HepG2 (cell line): ENCODE results near the gene USH2A. TPM values are rescaled to one million over a fixed set of nuclear protein-coding genes. Genes with fewer than 3 reads are reported as not detected.

ENCODE experiments used
- ATAC-seq: fragments of 200-7000 bp; cut with Tn5 transposase; 3 replicates; pipeline ENCODE4 v1.9.1; 2020; ENCODE audit warnings: mild to moderate bottlenecking, moderate library complexity
- BruUV-seq: library from RNA; stranded (reverse); fragments of 400-500 nt; replicated peaks from 2 replicates; lab custom pipeline; 2021; lab: Mats Ljungman, UMichigan
- CTCF ChIA-PET: fragments of 300-600 bp; formaldehyde crosslinking; extraction: SDS; loops from one replicate; lab custom pipeline; 2021; ENCODE audit warnings: low total read pairs, inconsistent platforms, low intra/inter-chr PET ratio; lab: Yijun Ruan, JAX
- POLR2A ChIA-PET: fragments of 350-600 bp; sonication (Branson Sonifier 250); formaldehyde crosslinking; loops from one replicate; lab custom pipeline; 2020; ENCODE audit warnings: antibody characterized with exemption, inconsistent platforms; lab: Yijun Ruan, JAX
- DNase-seq: peaks from one replicate; pipeline ENCODE4 v3.0.0-alpha.2; 2015; ENCODE audit warnings: low spot score
- FAIRE-seq: peaks from 3 replicates; lab custom pipeline; 2011; peaks lifted over from hg19 to GRCh38; lab: Jason Lieb, UNC
- H2AFZ ChIP-seq: one replicate; pipeline ENCODE4 v1.6.1; 2011; ENCODE audit warnings: low read length, inconsistent platforms
- H3K27ac ChIP-seq: fragments of 300-600 bp; 3 replicates; pipeline ENCODE4 v1.8.0; 2011; ENCODE audit warnings: mixed run types, mild to moderate bottlenecking, mixed read lengths, low read length, inconsistent platforms; ENCODE audit not compliant: insufficient read depth; ENCODE audit errors: extremely low read length
- H3K27me3 ChIP-seq, 2 experiments: fragments of 200-600 bp in 1 of 2; 2 replicates in 1 of 2; 3 replicates in 1 of 2; pipeline versions ENCODE4 v1.6.0 to v1.8.0; 2011; ENCODE audit warnings: low read length in 2 of 2, mild to moderate bottlenecking in 2 of 2, moderate library complexity in 2 of 2, inconsistent platforms in 1 of 2; ENCODE audit not compliant: insufficient read depth in 2 of 2, control insufficient read depth in 1 of 2
- H3K36me3 ChIP-seq, 2 experiments: fragments of 200-600 bp in 1 of 2; replicated peaks in 1 of 2; 2 replicates in 1 of 2; 3 replicates in 1 of 2; pipeline versions ENCODE4 v1.5.1 to v1.8.0; 2011; ENCODE audit warnings: low read length in 2 of 2, inconsistent platforms in 1 of 2; ENCODE audit not compliant: insufficient read depth in 2 of 2, control insufficient read depth in 1 of 2
- H3K4me1 ChIP-seq: 2 replicates; pipeline ENCODE4 v1.5.1; 2012; ENCODE audit warnings: low read length, inconsistent platforms; ENCODE audit not compliant: insufficient read depth
- H3K4me2 ChIP-seq: 2 replicates; pipeline ENCODE4 v1.6.0; 2011; ENCODE audit warnings: low read depth, low read length, inconsistent platforms
- H3K4me3 ChIP-seq, 3 experiments: fragments of 200-600 bp in 1 of 3; sonication (generic), shearing (Covaris generic) in 1 of 3; replicated peaks in 1 of 3; 2 replicates each; pipeline ENCODE4 v1.5.1; 2011 to 2016; ENCODE audit warnings: low read length in 3 of 3, inconsistent platforms in 2 of 3, low read depth in 2 of 3, mild to moderate bottlenecking in 2 of 3, control low read depth in 1 of 3, mixed read lengths in 1 of 3; ENCODE audit not compliant: insufficient read depth in 1 of 3
- H3K79me2 ChIP-seq: one replicate; pipeline ENCODE4 v1.6.1; 2011; ENCODE audit warnings: low read length, inconsistent platforms; ENCODE audit not compliant: insufficient read depth
- H3K9ac ChIP-seq: 2 replicates; pipeline ENCODE4 v1.6.0; 2011; ENCODE audit warnings: mild to moderate bottlenecking, low read depth, low read length, inconsistent platforms; ENCODE audit not compliant: insufficient read depth
- H3K9me3 ChIP-seq: 2 replicates; pipeline ENCODE4 v1.5.1; 2012; ENCODE audit warnings: mild to moderate bottlenecking, low read length
- H4K20me1 ChIP-seq: 2 replicates; pipeline ENCODE4 v1.6.0; 2011; ENCODE audit warnings: inconsistent platforms, mild to moderate bottlenecking, low read length, moderate library complexity; ENCODE audit not compliant: insufficient read depth
- ARNT ChIP-seq: fragments of 450-650 bp; IDR thresholded peaks from 2 replicates; pipeline ENCODE4 v1.6.1; 2017
- ATF7-NPFF ChIP-seq: sonication (generic); formaldehyde crosslinking; IDR thresholded peaks from 2 replicates; pipeline ENCODE4 v1.8.1; 2023; ENCODE audit warnings: mild to moderate bottlenecking, low read depth, missing genetic modification reagents, moderate library complexity
- ISX ChIP-seq: sonication (generic); formaldehyde crosslinking; conservative IDR thresholded peaks from 2 replicates; pipeline ENCODE4 v1.5.0; 2020; ENCODE audit warnings: missing genetic modification reagents
- MAFK ChIP-seq, 2 experiments: IDR thresholded peaks in 1 of 2; conservative IDR thresholded peaks in 1 of 2; 2 replicates each; pipeline ENCODE4 v1.6.1; 2011; ENCODE audit warnings: improper control_type of control experiment in 2 of 2, low read length in 2 of 2
- POLR2G ChIP-seq: fragments of 200-400 bp; formaldehyde crosslinking; IDR thresholded peaks from 2 replicates; pipeline ENCODE4 v1.6.1; 2018; ENCODE audit warnings: mild to moderate bottlenecking, low read depth, low read length, moderate library complexity
- SRSF1 ChIP-seq: fragments of 200-400 bp; formaldehyde crosslinking; optimal IDR thresholded peaks from 2 replicates; pipeline ENCODE3; 2017; ENCODE audit warnings: mild to moderate bottlenecking, low read depth, low read length, moderate library complexity
- ZNF251 ChIP-seq: sonication (generic); formaldehyde crosslinking; IDR thresholded peaks from 2 replicates; pipeline ENCODE4 v1.9.0; 2021; ENCODE audit warnings: mild to moderate bottlenecking, missing genetic modification reagents
- ZNF672 ChIP-seq: sonication (generic); formaldehyde crosslinking; IDR thresholded peaks from 2 replicates; pipeline ENCODE4 v1.8.1; 2022; ENCODE audit warnings: missing genetic modification reagents
- ZSCAN29 ChIP-seq: sonication (generic); formaldehyde crosslinking; conservative IDR thresholded peaks from 2 replicates; pipeline ENCODE4 v1.4.0; 2020; ENCODE audit warnings: mild to moderate bottlenecking, missing genetic modification reagents
- WGBS: methylation state at CpG from one replicate; pipeline ENCODE4 v1.1.6; 2017; ENCODE audit warnings: low lambda C conversion rate; 5-methylcytosine and 5-hydroxymethylcytosine counted together
- in situ Hi-C: cut with HindIII; loops from 2 replicates; pipeline ENCODE4 v1.10.0; 2017; ENCODE audit warnings: low pct_unique_long_range_greater_than_20kb; ENCODE audit not compliant: extremely low pct_ligation_motif_present
- intact Hi-C: fragments of 100-400 bp; cut with micrococcal nuclease; formaldehyde crosslinking; loops from one replicate; pipeline ENCODE4 v1.10.0; 2022; ENCODE audit not compliant: unreplicated experiment
- polyA plus RNA-seq, 8 experiments: library from polyadenylated mRNA; depleted of rRNA in 3 of 8; stranded (reverse) in 7 of 8; unstranded in 1 of 8; fragments of >200 nt; fragmentation: Illumina TruSeq in 4 of 8; extraction: Trizol in 4 of 8; gene quantifications; 2 replicates each; pipeline versions ENCODE4 v1.2.1 to v1.2.3, GENCODE V29; 2011 to 2016; ENCODE audit warnings: low read depth in 4 of 8, missing spikeins in 1 of 8, mixed read lengths in 1 of 8; ENCODE audit not compliant: insufficient read depth in 1 of 8
- total RNA-seq, 5 experiments: library from RNA; depleted of rRNA; stranded (reverse); fragments of >200 nt; fragmentation: Illumina TruSeq; extraction: Trizol; gene quantifications; 2 replicates each; pipeline ENCODE4 v1.2.3, GENCODE V29; 2016; ENCODE audit warnings: low read depth in 1 of 5
- TF ChIP-seq, protein P1 (sequence below): sonication (generic); formaldehyde crosslinking; IDR thresholded peaks from 2 replicates; pipeline ENCODE4 v1.4.0; 2020; ENCODE audit warnings: mild to moderate bottlenecking, missing genetic modification reagents
- TF ChIP-seq, protein P2 (sequence below): IDR thresholded peaks from 2 replicates; pipeline ENCODE4 v1.6.1; 2012; ENCODE audit warnings: inconsistent platforms
- TF ChIP-seq, protein P3 (sequence below): sonication (generic); formaldehyde crosslinking; IDR thresholded peaks from 2 replicates; pipeline ENCODE4 v1.4.0; 2020; ENCODE audit warnings: missing genetic modification reagents, mild to moderate bottlenecking, borderline replicate concordance

The USH2A gene
- total and polyA plus RNA-seq, 2 of the 13 experiments (the other 11 are each of a cell fraction or from before 2014, with no cell fraction given): 0.02 TPM; not detected in 1

DNA sequence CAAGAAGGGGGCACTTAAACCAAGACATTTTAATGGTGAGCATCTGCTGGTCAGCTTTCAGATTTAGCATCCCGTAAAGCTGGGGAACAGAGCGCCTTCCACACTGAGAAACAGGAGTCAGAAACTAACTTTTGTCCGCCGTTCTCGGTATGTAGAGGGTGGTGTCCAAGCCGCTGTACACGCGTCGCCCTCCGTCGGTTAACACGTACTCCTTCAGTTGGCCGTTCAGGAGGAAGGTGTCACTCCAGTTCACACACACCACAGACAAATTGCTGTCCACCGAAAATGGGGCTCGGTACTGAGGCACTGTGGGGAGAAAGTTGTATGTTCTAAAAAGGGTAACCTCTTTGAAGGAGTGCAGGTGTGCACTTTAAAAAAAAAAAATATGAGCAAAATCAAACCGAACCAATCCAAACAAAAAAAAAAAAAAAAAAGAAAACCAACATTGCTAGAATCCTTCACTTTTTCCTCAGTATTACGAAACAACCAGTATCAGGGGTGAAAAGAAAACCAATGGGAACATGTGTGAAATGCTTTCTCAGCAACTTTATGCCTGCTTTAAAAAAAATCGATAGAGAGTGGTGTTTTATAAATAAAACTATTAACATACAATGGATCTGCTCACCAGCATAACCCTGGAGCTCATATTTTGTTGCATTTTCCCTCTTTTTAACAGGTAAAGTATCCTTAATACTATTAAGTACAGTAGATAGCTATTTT is 782.7 kb downstream of the USH2A start:
- CTCF ChIA-PET: no interaction called here
- ATAC-seq (no peak), FAIRE-seq (no peak), DNase-seq (no peak)
- intact Hi-C loops (no loop called here), in situ Hi-C loops (no loop called here)
- no peak overlapping the region for H3K4me3 ChIP-seq
- H2AFZ ChIP-seq: no peak overlapping the region
- H3K79me2 ChIP-seq: no peaks in the 10 kb centered on the region
- no peaks in the 10 kb centered on the region for H3K9me3 ChIP-seq
- peaks cover 39% of the 10 kb centered on the region for H3K4me1 ChIP-seq
- H3K27ac ChIP-seq: no peak overlapping the region
- no peaks in the 10 kb centered on the region for H3K36me3 ChIP-seq
- H3K27me3 ChIP-seq: no peaks in the 10 kb centered on the region
- BruUV-seq: no TSS peak
- POLR2A ChIA-PET: no interaction called here
- TF ChIP-seq MAFK (conservative IDR thresholded peaks at IDR 0.05 in 1 of 2, IDR thresholded peaks at IDR 0.05 in 1 of 2; ENCODE audit: low read length in 2 of 2) (peak; percentile 34 to 56; a peak in 1 of 4 replicates), ZNF672 (CRISPR knock-in tag) (no peak)
- H3K4me2 ChIP-seq: no peak overlapping the region
- no peak overlapping the region for H3K9ac ChIP-seq
- H4K20me1 ChIP-seq: no peaks in the 10 kb centered on the region
- 75% methylated on average over 18 of the region's 18 CpGs for WGBS

DNA sequence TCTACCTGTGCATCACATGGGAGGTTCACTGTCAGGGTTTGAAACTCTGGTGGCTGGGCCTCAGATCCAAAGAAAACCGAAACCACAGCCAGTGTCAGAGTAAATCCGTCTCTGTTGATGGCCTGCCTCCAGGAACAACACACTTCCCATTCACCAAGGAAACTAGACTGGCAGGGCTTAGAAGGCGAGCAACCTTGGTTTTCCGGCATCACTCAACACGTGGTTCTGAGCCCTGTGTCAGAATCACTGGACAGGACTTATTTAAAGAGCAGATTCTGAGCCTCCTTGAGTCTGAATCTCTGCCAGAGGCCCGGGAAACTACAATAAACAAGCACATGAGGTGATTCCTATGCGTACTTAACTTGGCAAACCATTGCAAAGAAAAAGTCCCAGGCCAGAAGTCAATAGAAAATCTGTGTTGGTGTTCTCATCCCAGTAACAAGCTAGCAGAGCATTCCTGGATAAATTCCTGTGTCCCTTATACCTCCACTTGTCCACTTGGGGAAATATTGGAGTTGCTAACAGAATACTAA is 786.1 kb downstream of the USH2A start:
- no peaks in the 10 kb centered on the region for H4K20me1 ChIP-seq
- H2AFZ ChIP-seq: peak overlapping the region; percentile 93
- peak; percentile 41 for DNase-seq
- H3K27me3 ChIP-seq: no peaks in the 10 kb centered on the region
- peak overlapping the region; percentile 47 to 64 (median 57) for H3K4me3 ChIP-seq
- peak overlapping the region; percentile 46 for H3K9ac ChIP-seq
- ChIA-PET POLR2A (no interaction called here), CTCF (no interaction called here)
- in situ Hi-C loops: no loop called here
- H3K9me3 ChIP-seq: no peaks in the 10 kb centered on the region
- H3K27ac ChIP-seq: peak overlapping the region; percentile 60
- no peak for FAIRE-seq
- H3K36me3 ChIP-seq: no peaks in the 10 kb centered on the region
- H3K4me2 ChIP-seq: peak overlapping the region; percentile 89
- H3K4me1 ChIP-seq: peaks cover 53% of the 10 kb centered on the region
- intact Hi-C loops: no loop called here
- ATAC-seq: peak; percentile 67
- BruUV-seq: no TSS peak
- H3K79me2 ChIP-seq: no peaks in the 10 kb centered on the region
- 5% methylated on average over 7 of the region's 7 CpGs for WGBS
- TF ChIP-seq ZNF251 (CRISPR knock-in tag) (no peak), SRSF1 (no peak), ISX (no peak), ATF7-NPFF (CRISPR knock-in tag) (no peak), POLR2G (no peak), ARNT (no peak), ZSCAN29 (0 out of 2 replicates have a peak, but pooled peaks have one; percentile 60)
- TF ChIP-seq, protein P1, sequence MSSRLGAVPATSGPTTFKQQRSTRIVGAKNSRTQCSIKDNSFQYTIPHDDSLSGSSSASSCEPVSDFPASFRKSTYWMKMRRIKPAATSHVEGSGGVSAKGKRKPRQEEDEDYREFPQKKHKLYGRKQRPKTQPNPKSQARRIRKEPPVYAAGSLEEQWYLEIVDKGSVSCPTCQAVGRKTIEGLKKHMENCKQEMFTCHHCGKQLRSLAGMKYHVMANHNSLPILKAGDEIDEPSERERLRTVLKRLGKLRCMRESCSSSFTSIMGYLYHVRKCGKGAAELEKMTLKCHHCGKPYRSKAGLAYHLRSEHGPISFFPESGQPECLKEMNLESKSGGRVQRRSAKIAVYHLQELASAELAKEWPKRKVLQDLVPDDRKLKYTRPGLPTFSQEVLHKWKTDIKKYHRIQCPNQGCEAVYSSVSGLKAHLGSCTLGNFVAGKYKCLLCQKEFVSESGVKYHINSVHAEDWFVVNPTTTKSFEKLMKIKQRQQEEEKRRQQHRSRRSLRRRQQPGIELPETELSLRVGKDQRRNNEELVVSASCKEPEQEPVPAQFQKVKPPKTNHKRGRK (CRISPR knock-in tag): no peak
- TF ChIP-seq, protein P2, sequence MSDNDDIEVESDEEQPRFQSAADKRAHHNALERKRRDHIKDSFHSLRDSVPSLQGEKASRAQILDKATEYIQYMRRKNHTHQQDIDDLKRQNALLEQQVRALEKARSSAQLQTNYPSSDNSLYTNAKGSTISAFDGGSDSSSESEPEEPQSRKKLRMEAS: peak; percentile 34; the same call in 1 of the 2 replicates
- TF ChIP-seq, protein P3, sequence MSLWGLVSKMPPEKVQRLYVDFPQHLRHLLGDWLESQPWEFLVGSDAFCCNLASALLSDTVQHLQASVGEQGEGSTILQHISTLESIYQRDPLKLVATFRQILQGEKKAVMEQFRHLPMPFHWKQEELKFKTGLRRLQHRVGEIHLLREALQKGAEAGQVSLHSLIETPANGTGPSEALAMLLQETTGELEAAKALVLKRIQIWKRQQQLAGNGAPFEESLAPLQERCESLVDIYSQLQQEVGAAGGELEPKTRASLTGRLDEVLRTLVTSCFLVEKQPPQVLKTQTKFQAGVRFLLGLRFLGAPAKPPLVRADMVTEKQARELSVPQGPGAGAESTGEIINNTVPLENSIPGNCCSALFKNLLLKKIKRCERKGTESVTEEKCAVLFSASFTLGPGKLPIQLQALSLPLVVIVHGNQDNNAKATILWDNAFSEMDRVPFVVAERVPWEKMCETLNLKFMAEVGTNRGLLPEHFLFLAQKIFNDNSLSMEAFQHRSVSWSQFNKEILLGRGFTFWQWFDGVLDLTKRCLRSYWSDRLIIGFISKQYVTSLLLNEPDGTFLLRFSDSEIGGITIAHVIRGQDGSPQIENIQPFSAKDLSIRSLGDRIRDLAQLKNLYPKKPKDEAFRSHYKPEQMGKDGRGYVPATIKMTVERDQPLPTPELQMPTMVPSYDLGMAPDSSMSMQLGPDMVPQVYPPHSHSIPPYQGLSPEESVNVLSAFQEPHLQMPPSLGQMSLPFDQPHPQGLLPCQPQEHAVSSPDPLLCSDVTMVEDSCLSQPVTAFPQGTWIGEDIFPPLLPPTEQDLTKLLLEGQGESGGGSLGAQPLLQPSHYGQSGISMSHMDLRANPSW (CRISPR knock-in tag): no peak
